Measurements from ENCODE around the gene ARHGEF39. TPM values are rescaled to one million over a fixed set of nuclear protein-coding genes. Genes with fewer than 3 reads are reported as not detected.
A peak's percentile ranks its signal among the peaks of the same experiment; 100 is the strongest.

The ARHGEF39 gene
- total and polyA plus RNA-seq, 10 of the 15 experiments (the other 5 are each of a cell fraction or from before 2014, with no cell fraction given), result 2.0 to 28.9 (median 13.2) TPM

DNA sequence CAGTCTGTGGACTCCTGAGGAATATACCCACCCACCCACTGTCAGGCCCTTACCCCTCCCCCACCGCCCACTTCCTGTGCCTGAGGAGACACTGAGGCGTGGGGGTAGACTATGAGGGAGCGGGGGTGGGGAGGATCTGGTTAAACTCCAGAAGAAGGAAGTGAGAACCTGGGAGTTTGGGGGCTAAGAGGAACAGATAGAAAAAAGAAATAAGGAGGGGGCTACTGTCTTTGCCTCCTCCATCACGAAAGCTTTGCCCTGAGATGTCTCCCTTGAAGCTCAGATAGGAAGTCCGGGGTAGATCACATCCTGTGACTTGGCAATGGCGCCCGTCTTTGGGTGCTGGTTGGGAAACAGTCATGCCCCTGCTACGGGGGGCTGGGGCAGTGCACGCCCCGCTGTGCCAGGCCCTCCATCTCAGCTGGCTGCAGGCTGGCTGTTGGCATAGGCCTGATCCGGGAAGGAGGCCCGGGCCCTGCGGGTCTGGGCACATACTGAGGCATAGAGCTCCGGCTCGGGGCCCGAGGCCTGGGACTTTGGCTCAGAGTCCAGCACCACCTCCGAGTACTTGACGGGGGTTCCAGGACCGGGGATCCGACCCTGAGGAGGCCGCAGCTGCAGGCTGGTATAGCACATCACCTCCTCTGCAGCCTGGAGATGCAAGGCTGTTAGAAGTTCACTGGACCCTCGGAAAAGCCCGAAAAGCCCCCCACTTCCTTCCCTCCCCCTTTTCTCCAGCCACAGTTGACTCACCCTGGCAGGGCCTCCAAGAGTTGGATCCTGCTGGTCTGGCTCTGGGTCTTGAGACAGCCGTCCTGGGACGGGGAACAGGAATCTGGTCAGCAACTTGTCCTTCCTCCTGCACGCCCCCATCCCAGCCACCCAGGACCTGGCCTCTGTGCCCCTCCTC is 15.3 kb downstream of the ARHGEF39 start (continued):
- peak; percentile 86 for TF ChIP-seq ZNF687 (IDR thresholded peaks at IDR 0.05)
- no peak for TF ChIP-seq HDGF (IDR thresholded peaks at IDR 0.05)
- no peak for TF ChIP-seq MEF2B (IDR thresholded peaks at IDR 0.05; ENCODE audit: partially characterized antibody, poor library complexity, severe bottlenecking)
- TF ChIP-seq JUNB (IDR thresholded peaks at IDR 0.05), result no peak
- no peak for TF ChIP-seq RBBP5 (conservative IDR thresholded peaks at IDR 0.05)
- TF ChIP-seq RAD51 (IDR thresholded peaks at IDR 0.05), result no peak
- TF ChIP-seq TCF7 (IDR thresholded peaks at IDR 0.05; ENCODE audit: borderline replicate concordance), result no peak
- no peak for TF ChIP-seq NFYA (IDR thresholded peaks at IDR 0.05; ENCODE audit: borderline replicate concordance, low read depth, low read length)
- no peak for TF ChIP-seq ZNF207 (IDR thresholded peaks at IDR 0.05; ENCODE audit: borderline replicate concordance)
- TF ChIP-seq BACH1 (IDR thresholded peaks at IDR 0.05; ENCODE audit: borderline replicate concordance), result 0 out of 2 replicates have a peak, but pooled peaks have one; percentile 24
- no peak for TF ChIP-seq NFIC (IDR thresholded peaks at IDR 0.05; ENCODE audit: low read depth, low read length)
- TF ChIP-seq ZNF384 (IDR thresholded peaks at IDR 0.05; ENCODE audit: borderline replicate concordance, low read depth, low read length), result no peak
- no peak for TF ChIP-seq BMI1 (IDR thresholded peaks at IDR 0.05; ENCODE audit: borderline replicate concordance)
- 0 out of 2 replicates have a peak, but pooled peaks have one; percentile 31 for TF ChIP-seq NBN (IDR thresholded peaks at IDR 0.05)
- peak; percentile 58; the same call in 1 of the 2 replicates for TF ChIP-seq EED (IDR thresholded peaks at IDR 0.05; ENCODE audit: low read depth)
- peak; percentile 45; the same call in 1 of the 2 replicates for TF ChIP-seq IKZF1 (conservative IDR thresholded peaks at IDR 0.05)
- TF ChIP-seq TBL1XR1 (IDR thresholded peaks at IDR 0.05; ENCODE audit: low read depth, low read length), result no peak
- TF ChIP-seq ZNF622 (IDR thresholded peaks at IDR 0.05), result no peak
- peak; percentile 65; the same call in 1 of the 2 replicates for TF ChIP-seq CHD2 (IDR thresholded peaks at IDR 0.05; ENCODE audit: borderline replicate concordance, low read depth, low read length)
- no peak for TF ChIP-seq CREM (IDR thresholded peaks at IDR 0.05; ENCODE audit: low read depth)
- TF ChIP-seq HCFC1 (IDR thresholded peaks at IDR 0.05; ENCODE audit: low read length), result no peak
- TF ChIP-seq NFXL1 (IDR thresholded peaks at IDR 0.05; ENCODE audit: borderline replicate concordance), result no peak
- TF ChIP-seq RELB (IDR thresholded peaks at IDR 0.05; ENCODE audit: low read depth), result peak; percentile 52; the same call in 1 of the 2 replicates
- peak in 1 of 2 experiments; percentile 14; a peak in 1 of 4 replicates for TF ChIP-seq ETV6 (conservative IDR thresholded peaks at IDR 0.05 in 1 of 2, IDR thresholded peaks at IDR 0.05 in 1 of 2; ENCODE audit: borderline replicate concordance in 1 of 2, low read depth in 1 of 2)
- TF ChIP-seq TAF1 (IDR thresholded peaks at IDR 0.05; ENCODE audit: borderline replicate concordance, low read depth, low read length), result peak; percentile 37; the same call in 1 of the 2 replicates
- no peak for TF ChIP-seq ZNF24 (IDR thresholded peaks at IDR 0.05)
